ENCODE data around the gene REEP6.

REEP6 gene

GRCh38 chr19:1492474-1493006 is 1.6 kb downstream of the REEP6 start:
- no peak for TF ChIP-seq YY1 (IDR thresholded peaks at IDR 0.05; ENCODE audit: low read depth)

GRCh38 chr19:1494115-1494815 is 3.3 kb downstream of the REEP6 start:
- TF ChIP-seq TCF12 (IDR thresholded peaks at IDR 0.05; ENCODE audit: low read depth) (no peak), USF1 (IDR thresholded peaks at IDR 0.05) (no peak), TAF1 (IDR thresholded peaks at IDR 0.05; ENCODE audit: low read depth) (no peak), EGR1 (IDR thresholded peaks at IDR 0.05) (no peak), RAD21 (IDR thresholded peaks at IDR 0.05; ENCODE audit: low read depth) (no peak), FOXM1 (IDR thresholded peaks at IDR 0.05; ENCODE audit: borderline replicate concordance, low read depth) (no peak), NFIC (IDR thresholded peaks at IDR 0.05) (no peak), MAX (IDR thresholded peaks at IDR 0.05) (no peak)

GRCh38 chr19:1495051-1495798 is 4.2 kb downstream of the REEP6 start:
- TF ChIP-seq EP300 (IDR thresholded peaks at IDR 0.05; ENCODE audit: borderline replicate concordance): no peak
- no peak for TF ChIP-seq YY1 (IDR thresholded peaks at IDR 0.05; ENCODE audit: low read depth)
- TF ChIP-seq TCF12 (IDR thresholded peaks at IDR 0.05; ENCODE audit: low read depth): no peak
- no peak for TF ChIP-seq MAX (IDR thresholded peaks at IDR 0.05)
- TF ChIP-seq TEAD4 (IDR thresholded peaks at IDR 0.05): no peak

- TF ChIP-seq TCF12 (IDR thresholded peaks at IDR 0.05; ENCODE audit: low read depth): no peak
- no peak for TF ChIP-seq MAX (IDR thresholded peaks at IDR 0.05)
- TF ChIP-seq YY1 (IDR thresholded peaks at IDR 0.05; ENCODE audit: low read depth): no peak
- no peak for TF ChIP-seq NFIC (IDR thresholded peaks at IDR 0.05)
- TF ChIP-seq ZBTB7A (IDR thresholded peaks at IDR 0.05; ENCODE audit: low read depth): no peak
- no peak for TF ChIP-seq FOXM1 (IDR thresholded peaks at IDR 0.05; ENCODE audit: borderline replicate concordance, low read depth)
These were observed 5.1 kb downstream of the REEP6 start for GRCh38 chr19:1495799-1496713.

- TF ChIP-seq ZBTB7A (IDR thresholded peaks at IDR 0.05; ENCODE audit: low read depth): no peak
- TF ChIP-seq EP300 (IDR thresholded peaks at IDR 0.05; ENCODE audit: borderline replicate concordance): no peak
- no peak for TF ChIP-seq EGR1 (IDR thresholded peaks at IDR 0.05)
- no peak for TF ChIP-seq TAF1 (IDR thresholded peaks at IDR 0.05; ENCODE audit: low read depth)
- TF ChIP-seq USF1 (IDR thresholded peaks at IDR 0.05): no peak
- TF ChIP-seq MAX (IDR thresholded peaks at IDR 0.05): no peak
- no peak for TF ChIP-seq CREB1 (IDR thresholded peaks at IDR 0.05; ENCODE audit: low read depth)
These were observed 6.0 kb downstream of the REEP6 start for GRCh38 chr19:1496714-1497577.

GRCh38 chr19:1497578-1498235 is 6.7 kb downstream of the REEP6 start:
- TF ChIP-seq TAF1 (IDR thresholded peaks at IDR 0.05; ENCODE audit: low read depth) (no peak), EP300 (IDR thresholded peaks at IDR 0.05; ENCODE audit: borderline replicate concordance) (no peak), TCF12 (IDR thresholded peaks at IDR 0.05; ENCODE audit: low read depth) (no peak), EGR1 (IDR thresholded peaks at IDR 0.05) (no peak), CREB1 (IDR thresholded peaks at IDR 0.05; ENCODE audit: low read depth) (no peak), NFIC (IDR thresholded peaks at IDR 0.05) (no peak), ZBTB7A (IDR thresholded peaks at IDR 0.05; ENCODE audit: low read depth) (no peak), USF1 (IDR thresholded peaks at IDR 0.05) (no peak), FOXM1 (IDR thresholded peaks at IDR 0.05; ENCODE audit: borderline replicate concordance, low read depth) (no peak)

- TF ChIP-seq EGR1 (IDR thresholded peaks at IDR 0.05) (no peak), CEBPB (IDR thresholded peaks at IDR 0.05) (no peak), USF1 (IDR thresholded peaks at IDR 0.05) (no peak), TEAD4 (IDR thresholded peaks at IDR 0.05) (no peak), EP300 (IDR thresholded peaks at IDR 0.05; ENCODE audit: borderline replicate concordance) (no peak), REST (IDR thresholded peaks at IDR 0.05; ENCODE audit: low read depth) (no peak), MAX (IDR thresholded peaks at IDR 0.05) (no peak), NFIC (IDR thresholded peaks at IDR 0.05) (no peak), FOXM1 (IDR thresholded peaks at IDR 0.05; ENCODE audit: borderline replicate concordance, low read depth) (no peak), CREB1 (IDR thresholded peaks at IDR 0.05; ENCODE audit: low read depth) (no peak), TCF12 (IDR thresholded peaks at IDR 0.05; ENCODE audit: low read depth) (no peak), ZBTB7A (IDR thresholded peaks at IDR 0.05; ENCODE audit: low read depth) (no peak), RAD21 (IDR thresholded peaks at IDR 0.05; ENCODE audit: low read depth) (no peak), TAF1 (IDR thresholded peaks at IDR 0.05; ENCODE audit: low read depth) (no peak), YY1 (IDR thresholded peaks at IDR 0.05; ENCODE audit: low read depth) (no peak)
These were observed 10.2 kb downstream of the REEP6 start for GRCh38 chr19:1501200-1501595.
